ENCODE data around the gene EMILIN3. TPM values are rescaled to one million over a fixed set of nuclear protein-coding genes. Genes with fewer than 3 reads are reported as not detected.

The EMILIN3 gene
- total RNA-seq, 1 experiment from 2014 or later: 1.7 TPM

DNA sequence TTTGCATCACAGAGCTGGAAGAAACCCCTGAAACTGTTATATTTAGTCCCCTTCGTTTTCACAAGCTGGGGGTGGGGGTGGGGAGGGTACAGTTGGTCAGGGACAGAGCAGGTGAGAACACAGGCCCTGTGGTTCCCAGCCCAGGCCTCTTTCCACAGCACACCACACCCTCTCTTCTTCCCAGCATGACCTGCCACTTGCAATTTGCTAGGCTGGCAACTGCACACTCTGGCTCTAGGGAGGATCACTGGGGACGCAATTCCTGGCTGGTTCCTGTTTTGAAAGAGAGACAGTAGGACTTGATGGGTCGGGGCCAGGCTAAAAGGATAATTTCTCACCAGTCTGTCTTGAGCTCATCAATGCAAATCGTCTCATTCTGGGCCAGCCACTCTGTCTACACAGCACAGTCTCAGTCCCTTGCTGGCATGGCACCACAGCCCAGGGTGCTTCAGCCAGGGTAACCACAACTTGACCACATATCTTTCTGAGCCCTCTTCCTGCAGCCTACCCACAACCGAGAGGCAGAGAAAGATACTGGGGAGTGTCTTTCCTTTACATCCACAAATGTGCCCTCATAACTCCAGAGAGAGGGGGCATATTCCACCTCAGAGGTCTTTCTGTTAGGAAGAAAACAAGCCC is 41.7 kb upstream of the EMILIN3 start:
- H3K4me1 ChIP-seq (ENCODE audit: insufficient read depth, low read length, poor library complexity, severe bottlenecking): no peaks in the 10 kb centered on the region
- ChIA-PET CTCF (interaction anchor here (0.6 kb wide), 1 partner anchor 11 kb away, joined by 5 read pairs; no protein-coding TSS in a partner anchor), POLR2A (ENCODE audit: low non-redundant PET) (no interaction called here)
- TF ChIP-seq EZH2 (IDR thresholded peaks at IDR 0.05; ENCODE audit: borderline replicate concordance, low read depth, low read length, poor library complexity, severe bottlenecking): no peak
- TF ChIP-seq, protein P1, sequence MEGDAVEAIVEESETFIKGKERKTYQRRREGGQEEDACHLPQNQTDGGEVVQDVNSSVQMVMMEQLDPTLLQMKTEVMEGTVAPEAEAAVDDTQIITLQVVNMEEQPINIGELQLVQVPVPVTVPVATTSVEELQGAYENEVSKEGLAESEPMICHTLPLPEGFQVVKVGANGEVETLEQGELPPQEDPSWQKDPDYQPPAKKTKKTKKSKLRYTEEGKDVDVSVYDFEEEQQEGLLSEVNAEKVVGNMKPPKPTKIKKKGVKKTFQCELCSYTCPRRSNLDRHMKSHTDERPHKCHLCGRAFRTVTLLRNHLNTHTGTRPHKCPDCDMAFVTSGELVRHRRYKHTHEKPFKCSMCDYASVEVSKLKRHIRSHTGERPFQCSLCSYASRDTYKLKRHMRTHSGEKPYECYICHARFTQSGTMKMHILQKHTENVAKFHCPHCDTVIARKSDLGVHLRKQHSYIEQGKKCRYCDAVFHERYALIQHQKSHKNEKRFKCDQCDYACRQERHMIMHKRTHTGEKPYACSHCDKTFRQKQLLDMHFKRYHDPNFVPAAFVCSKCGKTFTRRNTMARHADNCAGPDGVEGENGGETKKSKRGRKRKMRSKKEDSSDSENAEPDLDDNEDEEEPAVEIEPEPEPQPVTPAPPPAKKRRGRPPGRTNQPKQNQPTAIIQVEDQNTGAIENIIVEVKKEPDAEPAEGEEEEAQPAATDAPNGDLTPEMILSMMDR (conservative IDR thresholded peaks at IDR 0.05; ENCODE audit: low read depth, low read length): no peak
- BruUV-seq (replicated peaks): no TSS peak
- H3K27me3 ChIP-seq (replicated peaks; ENCODE audit: insufficient read depth, low read depth, low read length, poor library complexity): no peaks in the 10 kb centered on the region
- DNase-seq (ENCODE audit: low spot score): no peak
- H3K4me3 ChIP-seq (ENCODE audit: low read depth, low read length, poor library complexity, severe bottlenecking): no peak overlapping the region
- intact Hi-C loops (cut with micrococcal nuclease; ENCODE audit: unreplicated experiment): no loop called here
- no peaks in the 10 kb centered on the region for H3K9me3 ChIP-seq (ENCODE audit: low read depth, low read length, poor library complexity, severe bottlenecking)
- peaks cover 57% of the 10 kb centered on the region for H3K36me3 ChIP-seq (ENCODE audit: insufficient read depth, low read length, poor library complexity, severe bottlenecking)
- no peak overlapping the region for H3K27ac ChIP-seq (ENCODE audit: low read depth, low read length, poor library complexity, severe bottlenecking)

DNA sequence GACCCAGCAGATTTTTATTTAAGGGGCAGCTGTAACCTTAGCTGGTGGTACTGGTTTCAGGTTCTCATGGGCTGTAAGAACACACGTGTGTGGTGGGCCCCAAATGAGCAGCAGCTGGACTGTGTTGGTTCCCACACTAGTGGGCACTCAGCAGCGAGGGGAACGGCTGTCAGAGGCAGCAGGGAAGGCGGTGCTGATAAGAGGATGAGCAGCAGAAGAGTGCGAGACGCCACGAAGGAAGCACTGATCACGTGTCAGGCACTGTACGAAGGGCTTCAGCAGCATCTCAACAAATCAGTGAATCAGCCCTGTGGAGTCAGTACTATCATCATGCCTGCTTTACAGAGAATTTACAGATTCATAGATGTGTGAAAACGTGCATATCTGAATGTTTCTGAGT is 41.0 kb upstream of the EMILIN3 start:
- no TSS peak for BruUV-seq (replicated peaks)
- intact Hi-C loops (cut with micrococcal nuclease; ENCODE audit: unreplicated experiment): no loop called here
- DNase-seq (ENCODE audit: low spot score): no peak
- CTCF ChIA-PET: interaction anchor here (0.6 kb wide), 1 partner anchor 11 kb away, joined by 5 read pairs; no protein-coding TSS in a partner anchor
- H3K27ac ChIP-seq (ENCODE audit: low read depth, low read length, poor library complexity, severe bottlenecking): no peak overlapping the region
- H3K36me3 ChIP-seq (ENCODE audit: insufficient read depth, low read length, poor library complexity, severe bottlenecking): peaks cover 50% of the 10 kb centered on the region
- H3K4me3 ChIP-seq (ENCODE audit: low read depth, low read length, poor library complexity, severe bottlenecking): no peak overlapping the region
- POLR2A ChIA-PET (ENCODE audit: low non-redundant PET): no interaction called here
- TF ChIP-seq EZH2 (IDR thresholded peaks at IDR 0.05; ENCODE audit: borderline replicate concordance, low read depth, low read length, poor library complexity, severe bottlenecking): no peak
- TF ChIP-seq, protein P1 (conservative IDR thresholded peaks at IDR 0.05; ENCODE audit: low read depth, low read length): no peak
- H3K9me3 ChIP-seq (ENCODE audit: low read depth, low read length, poor library complexity, severe bottlenecking): no peaks in the 10 kb centered on the region
- no peaks in the 10 kb centered on the region for H3K4me1 ChIP-seq (ENCODE audit: insufficient read depth, low read length, poor library complexity, severe bottlenecking)
- H3K27me3 ChIP-seq (replicated peaks; ENCODE audit: insufficient read depth, low read depth, low read length, poor library complexity): no peaks in the 10 kb centered on the region

DNA sequence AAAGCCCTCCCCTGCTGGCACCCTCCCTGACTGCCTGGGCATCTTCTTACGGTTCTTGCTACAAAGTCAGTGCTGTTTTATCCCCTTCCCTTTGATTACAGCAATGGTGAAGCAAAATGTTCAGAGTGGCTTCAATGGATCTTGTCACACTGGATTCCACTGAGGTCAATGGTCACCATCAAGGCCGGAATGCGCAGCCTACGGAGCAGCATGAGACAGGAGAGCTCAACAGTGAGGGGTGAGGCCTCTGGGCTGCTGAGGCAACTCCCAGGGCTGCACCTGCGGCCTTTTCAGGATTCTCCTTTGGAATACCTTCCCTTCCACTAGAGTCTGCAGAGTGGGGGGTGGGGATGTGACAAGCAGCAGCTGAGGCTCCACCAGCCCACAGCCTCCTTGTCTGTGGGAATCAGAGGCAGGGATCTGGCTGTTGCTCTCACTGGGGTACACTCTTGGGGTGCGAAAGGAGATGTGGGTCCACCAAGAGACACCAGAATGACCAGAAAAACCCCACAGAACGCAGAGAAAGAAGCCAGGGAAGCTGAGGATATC is 40.4 kb upstream of the EMILIN3 start:
- H3K36me3 ChIP-seq (ENCODE audit: insufficient read depth, low read length, poor library complexity, severe bottlenecking): peaks cover 46% of the 10 kb centered on the region
- TF ChIP-seq, protein P1 (conservative IDR thresholded peaks at IDR 0.05; ENCODE audit: low read depth, low read length): no peak
- no peak for TF ChIP-seq EZH2 (IDR thresholded peaks at IDR 0.05; ENCODE audit: borderline replicate concordance, low read depth, low read length, poor library complexity, severe bottlenecking)
- no peaks in the 10 kb centered on the region for H3K4me1 ChIP-seq (ENCODE audit: insufficient read depth, low read length, poor library complexity, severe bottlenecking)
- H3K9me3 ChIP-seq (ENCODE audit: low read depth, low read length, poor library complexity, severe bottlenecking): no peaks in the 10 kb centered on the region
- intact Hi-C loops (cut with micrococcal nuclease; ENCODE audit: unreplicated experiment): no loop called here
- ChIA-PET CTCF (no interaction called here), POLR2A (ENCODE audit: low non-redundant PET) (no interaction called here)
- BruUV-seq (replicated peaks): no TSS peak
- DNase-seq (ENCODE audit: low spot score): no peak
- no peak overlapping the region for H3K27ac ChIP-seq (ENCODE audit: low read depth, low read length, poor library complexity, severe bottlenecking)
- no peak overlapping the region for H3K4me3 ChIP-seq (ENCODE audit: low read depth, low read length, poor library complexity, severe bottlenecking)
- H3K27me3 ChIP-seq (replicated peaks; ENCODE audit: insufficient read depth, low read depth, low read length, poor library complexity): no peaks in the 10 kb centered on the region
